OCI-LY7 (cell line): Measurements from ENCODE around the gene BMAL2.

Experiments used
- EZH2phosphoT487 ChIP-seq: fragments of 200-600 bp; sonication (generic); IDR thresholded peaks from 2 replicates; pipeline ENCODE4 v1.6.1; 2018; ENCODE audit warnings: low read depth, borderline replicate concordance, mild to moderate bottlenecking, mixed run types, antibody characterized with exemption, low read length, moderate library complexity, mixed read lengths
- TF ChIP-seq, protein P1 (sequence below): fragments of 200-600 bp; sonication (generic); conservative IDR thresholded peaks from 2 replicates; pipeline ENCODE4 v1.5.1; 2014; ENCODE audit warnings: mild to moderate bottlenecking, antibody characterized with exemption, low read length, moderate library complexity, mixed read lengths

DNA sequence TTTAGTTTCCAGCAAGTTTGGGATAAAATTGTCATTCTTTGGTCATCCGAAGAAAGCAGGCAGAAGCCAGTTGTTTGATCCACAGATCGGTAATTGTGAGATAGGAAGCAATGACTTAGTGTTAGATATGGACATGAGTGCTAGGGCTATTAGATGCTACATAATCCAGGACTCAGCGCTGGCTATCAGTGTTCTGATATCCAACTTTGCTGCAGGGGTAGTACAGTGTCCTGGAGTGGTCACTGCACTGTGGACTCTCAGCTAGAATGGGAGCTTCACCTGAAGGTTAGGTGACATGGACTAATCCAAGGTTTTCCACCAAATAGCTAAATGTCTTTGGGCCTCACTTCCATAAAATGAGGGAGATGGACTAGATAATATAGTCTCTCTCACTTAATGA lies 48.6 kb upstream of the BMAL2 start:
- TF ChIP-seq, protein P1, sequence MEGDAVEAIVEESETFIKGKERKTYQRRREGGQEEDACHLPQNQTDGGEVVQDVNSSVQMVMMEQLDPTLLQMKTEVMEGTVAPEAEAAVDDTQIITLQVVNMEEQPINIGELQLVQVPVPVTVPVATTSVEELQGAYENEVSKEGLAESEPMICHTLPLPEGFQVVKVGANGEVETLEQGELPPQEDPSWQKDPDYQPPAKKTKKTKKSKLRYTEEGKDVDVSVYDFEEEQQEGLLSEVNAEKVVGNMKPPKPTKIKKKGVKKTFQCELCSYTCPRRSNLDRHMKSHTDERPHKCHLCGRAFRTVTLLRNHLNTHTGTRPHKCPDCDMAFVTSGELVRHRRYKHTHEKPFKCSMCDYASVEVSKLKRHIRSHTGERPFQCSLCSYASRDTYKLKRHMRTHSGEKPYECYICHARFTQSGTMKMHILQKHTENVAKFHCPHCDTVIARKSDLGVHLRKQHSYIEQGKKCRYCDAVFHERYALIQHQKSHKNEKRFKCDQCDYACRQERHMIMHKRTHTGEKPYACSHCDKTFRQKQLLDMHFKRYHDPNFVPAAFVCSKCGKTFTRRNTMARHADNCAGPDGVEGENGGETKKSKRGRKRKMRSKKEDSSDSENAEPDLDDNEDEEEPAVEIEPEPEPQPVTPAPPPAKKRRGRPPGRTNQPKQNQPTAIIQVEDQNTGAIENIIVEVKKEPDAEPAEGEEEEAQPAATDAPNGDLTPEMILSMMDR, result no peak
- no peak for TF ChIP-seq EZH2phosphoT487
